Sigmoid colon (tissue), 7 donors: Measurements from ENCODE around the gene PPP1R14D. TPM values are rescaled to one million over a fixed set of nuclear protein-coding genes. Genes with fewer than 3 reads are reported as not detected.

ENCODE experiments used
- DNase-seq: peaks from one replicate; pipeline ENCODE4 v3.0.0-alpha.2; 2019
- H3K27ac ChIP-seq, 4 donors: fragments of 200-600 bp; sonication (generic); one replicate each; pipeline ENCODE4 v1.5.1; 2016 to 2019; ENCODE audit warnings: mild to moderate bottlenecking in 1 of 4
- H3K27me3 ChIP-seq, 3 donors: fragments of 200-600 bp; sonication (generic); one replicate each; pipeline ENCODE4 v1.5.1; 2019; ENCODE audit warnings: mild to moderate bottlenecking in 1 of 3
- H3K36me3 ChIP-seq, 4 donors: fragments of 200-600 bp; sonication (generic); one replicate each; pipeline ENCODE4 v1.5.1; 2016 to 2019
- H3K4me1 ChIP-seq, 4 donors: fragments of 200-600 bp; sonication (generic); one replicate each; pipeline ENCODE4 v1.5.1; 2017 to 2019
- H3K4me3 ChIP-seq, 4 donors: fragments of 200-600 bp; sonication (generic); one replicate each; pipeline ENCODE4 v1.5.1; 2017 to 2019; ENCODE audit warnings: mild to moderate bottlenecking in 2 of 4, moderate library complexity in 1 of 4
- H3K9me3 ChIP-seq, 4 donors: fragments of 200-600 bp in 3 of 4; sonication (generic) in 3 of 4; one replicate each; pipeline versions ENCODE4 v1.5.1 to v1.6.1; 2013 to 2019
- CTCF ChIP-seq, 4 experiments: fragments of 450-650 bp in 3 of 4; fragments of 200-600 bp in 1 of 4; IDR thresholded peaks; one replicate each; pipeline ENCODE4 v1.5.1; 2016 to 2019; ENCODE audit warnings: antibody characterized with exemption in 4 of 4, mild to moderate bottlenecking in 3 of 4, moderate library complexity in 2 of 4
- EP300 ChIP-seq, 4 donors: sonication (generic); formaldehyde crosslinking; IDR thresholded peaks; one replicate each; pipeline ENCODE4 v1.6.1; 2017; ENCODE audit warnings: antibody characterized with exemption in 4 of 4
- POLR2A ChIP-seq, 2 donors: fragments of 450-650 bp; IDR thresholded peaks; one replicate each; pipeline ENCODE4 v1.6.1; 2016; ENCODE audit warnings: antibody characterized with exemption in 2 of 2, mild to moderate bottlenecking in 2 of 2, moderate library complexity in 2 of 2
- POLR2AphosphoS5 ChIP-seq, 4 donors: sonication (generic); formaldehyde crosslinking; IDR thresholded peaks; one replicate each; pipeline ENCODE4 v1.6.1; 2017; ENCODE audit warnings: antibody characterized with exemption in 4 of 4
- WGBS, 2 donors: extraction: QIAGEN DNeasy Blood & Tissue Kit; methylation state at CpG; one replicate each; pipeline ENCODE4 v1.1.7; 2013; 5-methylcytosine and 5-hydroxymethylcytosine counted together
- intact Hi-C: fragments of 100-400 bp; cut with DNase I; formaldehyde crosslinking; loops from one replicate; pipeline ENCODE4 v1.15.1; 2023
- polyA plus RNA-seq, 3 donors: library from polyadenylated mRNA; stranded (reverse); fragments of 200-250 nt; gene quantifications; one replicate each; pipeline ENCODE4 v1.2.3, GENCODE V29; 2013
- total RNA-seq, 4 donors: library from RNA; depleted of rRNA; stranded (reverse); fragments of >200 nt; gene quantifications; one replicate each; pipeline ENCODE4 v1.1.0, GENCODE V29; 2016
- donor health status: healthy with polysubstance abuse.
- donor health status: Bipolar disorder and iron deficiency.
- donor health status: healthy.

Gene PPP1R14D
- total and polyA plus RNA-seq, 7 donors: 211 to 395 (median 212) TPM; not detected in 4

DNA sequence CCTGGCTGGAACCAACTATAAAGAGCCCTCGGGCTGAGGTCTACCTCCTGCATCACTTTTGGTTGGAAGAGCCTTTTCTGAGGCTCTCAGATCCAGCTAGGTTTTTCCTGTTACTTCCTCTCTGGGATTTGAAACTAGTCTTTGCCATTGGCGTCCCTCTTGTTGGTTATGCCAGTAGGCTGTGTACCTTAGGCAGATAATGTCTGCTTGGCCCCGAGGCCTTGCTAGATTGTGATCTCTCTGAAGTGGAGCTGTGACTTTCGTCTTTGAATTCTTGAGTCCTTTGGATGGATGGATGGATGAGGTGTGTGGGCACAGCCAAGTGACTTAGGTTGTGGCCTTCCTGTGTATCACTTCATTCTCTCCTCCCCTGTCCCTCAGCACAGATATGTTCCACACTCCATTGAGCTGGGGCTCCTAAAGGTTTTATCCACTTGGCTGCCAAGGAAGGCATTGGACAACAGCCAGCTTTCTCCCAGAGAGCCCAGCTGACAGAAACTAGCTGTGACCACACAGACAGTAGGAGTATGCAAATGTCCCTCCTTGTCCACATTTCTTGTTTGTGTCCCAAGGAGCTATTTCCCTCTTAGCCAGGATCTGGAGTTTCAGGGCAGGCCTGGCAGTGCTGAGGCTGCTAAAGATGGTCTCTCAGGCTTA is 13.3 kb downstream of the PPP1R14D start:
- no peaks in the 10 kb centered on the region for H3K9me3 ChIP-seq
- 92 to 94% methylated on average over 4 of the region's 4 CpGs for WGBS, 2 donors
- no peaks in the 10 kb centered on the region for H3K4me1 ChIP-seq
- TF ChIP-seq POLR2A (IDR thresholded peaks at IDR 0.05) (no peak), EP300 (IDR thresholded peaks at IDR 0.05) (no peak), CTCF (IDR thresholded peaks at IDR 0.05) (no peak), POLR2AphosphoS5 (IDR thresholded peaks at IDR 0.05) (no peak)
- no peaks in the 10 kb centered on the region for H3K27me3 ChIP-seq
- no peak overlapping the region for H3K4me3 ChIP-seq
- intact Hi-C loops: no loop called here
- peaks cover 0 to 33% (median 12%) of the 10 kb centered on the region in 4 donors for H3K36me3 ChIP-seq
- H3K27ac ChIP-seq: no peak overlapping the region
- no peak for DNase-seq

- Histone ChIP-seq H3K4me3 (no peak overlapping the region), H3K36me3 (peaks cover 0 to 33% (median 13%) of the 10 kb centered on the region in 4 donors), H3K27ac (no peak overlapping the region), H3K4me1 (peaks cover 0 to 15% (median 8%) of the 10 kb centered on the region in 4 donors), H3K27me3 (no peaks in the 10 kb centered on the region), H3K9me3 (no peaks in the 10 kb centered on the region)
- no peak for DNase-seq
- TF ChIP-seq CTCF (IDR thresholded peaks at IDR 0.05): no peak
- TF ChIP-seq EP300 (IDR thresholded peaks at IDR 0.05): no peak
- TF ChIP-seq POLR2AphosphoS5 (IDR thresholded peaks at IDR 0.05): no peak
- TF ChIP-seq POLR2A (IDR thresholded peaks at IDR 0.05): no peak
- intact Hi-C loops: no loop called here
- 92 to 95% methylated on average over 12 of the region's 12 CpGs for WGBS, 2 donors
These were observed 15.6 kb downstream of the PPP1R14D start for GRCh38 chr15:40812721-40813425.

- intact Hi-C loops: loop anchor here (5.0 to 10.0 kb wide), 3 partner anchors 42 to 644 kb away; partner anchors contain the start of genes BUB1B, C15orf62 and RAD51
- Histone ChIP-seq H3K4me3 (no peak overlapping the region), H3K27me3 (no peaks in the 10 kb centered on the region), H3K9me3 (no peaks in the 10 kb centered on the region), H3K27ac (no peak overlapping the region), H3K36me3 (peaks cover 0 to 30% (median 12%) of the 10 kb centered on the region in 4 donors), H3K4me1 (peaks cover 0 to 26% (median 19%) of the 10 kb centered on the region in 4 donors)
- TF ChIP-seq POLR2AphosphoS5 (IDR thresholded peaks at IDR 0.05): no peak
- no peak for TF ChIP-seq CTCF (IDR thresholded peaks at IDR 0.05)
- no peak for TF ChIP-seq POLR2A (IDR thresholded peaks at IDR 0.05)
- TF ChIP-seq EP300 (IDR thresholded peaks at IDR 0.05): no peak
- 46 to 79% methylated on average over 8 of the region's 8 CpGs for WGBS, 2 donors
- no peak for DNase-seq
These were observed 19.6 kb downstream of the PPP1R14D start for GRCh38 chr15:40808861-40809450.

GRCh38 chr15:40807888-40808461 is 20.5 kb downstream of the PPP1R14D start:
- H3K4me3 ChIP-seq: peak overlapping the region; percentile 85 to 98 (median 94)
- peak overlapping the region; percentile 94 to 98 (median 96) for H3K27ac ChIP-seq
- H3K36me3 ChIP-seq: peaks cover 0 to 20% (median 4%) of the 10 kb centered on the region in 4 donors
- TF ChIP-seq POLR2A (IDR thresholded peaks at IDR 0.05): no peak
- no peak for TF ChIP-seq EP300 (IDR thresholded peaks at IDR 0.05)
- no peak for TF ChIP-seq POLR2AphosphoS5 (IDR thresholded peaks at IDR 0.05)
- TF ChIP-seq CTCF (IDR thresholded peaks at IDR 0.05): no peak
- H3K4me1 ChIP-seq: peaks cover 0 to 26% (median 19%) of the 10 kb centered on the region in 4 donors
- H3K9me3 ChIP-seq: no peaks in the 10 kb centered on the region
- no peak for DNase-seq
- intact Hi-C loops: loop anchor here (1.0 to 10.0 kb wide), 5 partner anchors 41 to 643 kb away; partner anchors contain the start of genes BUB1B, C15orf62, RAD51 and RMDN3
- 9 to 47% methylated on average over 19 of the region's 19 CpGs for WGBS, 2 donors
- H3K27me3 ChIP-seq: no peaks in the 10 kb centered on the region
